Activated CD4-positive, alpha-beta memory T cell treated with anti-CD3 and anti-CD28 coated beads for 36 hours (primary cell): ENCODE results near the gene SPNS3. TPM values are rescaled to one million over a fixed set of nuclear protein-coding genes. Genes with fewer than 3 reads are reported as not detected.

Experiments used
- CTCF ChIA-PET: fragments of 350-600 bp; sonication (Branson Sonifier 250); formaldehyde crosslinking; loops from one replicate; lab custom pipeline; 2021; ENCODE audit warnings: antibody characterized with exemption, inconsistent platforms; lab: Charles Lee
- POLR2A ChIA-PET: fragments of 350-600 bp; sonication (Branson Sonifier 250); formaldehyde crosslinking; loops from one replicate; lab custom pipeline; 2021; ENCODE audit warnings: antibody characterized with exemption; lab: Charles Lee
- DNase-seq: peaks from one replicate; pipeline ENCODE4 v3.0.0-alpha.2; 2020
- H3K27ac Mint-ChIP-seq: one replicate; pipeline ENCODE4 v1.8.0; 2021; ENCODE audit warnings: mixed read lengths
- H3K27me3 Mint-ChIP-seq: one replicate; pipeline ENCODE4 v1.8.0; 2021; ENCODE audit warnings: mixed read lengths
- H3K36me3 Mint-ChIP-seq: one replicate; pipeline ENCODE4 v1.8.0; 2021; ENCODE audit warnings: mixed read lengths
- H3K4me1 Mint-ChIP-seq: one replicate; pipeline ENCODE4 v1.8.0; 2021; ENCODE audit warnings: low read depth, mixed read lengths
- H3K4me3 Mint-ChIP-seq: one replicate; pipeline ENCODE4 v1.8.0; 2021; ENCODE audit warnings: mild to moderate bottlenecking, mixed read lengths
- H3K9me3 Mint-ChIP-seq: one replicate; pipeline ENCODE4 v1.8.0; 2021; ENCODE audit warnings: mixed read lengths
- intact Hi-C: fragments of 100-400 bp; cut with micrococcal nuclease; formaldehyde crosslinking; loops from one replicate; pipeline ENCODE4 v1.15.1; 2023
- total RNA-seq, 2 experiments: library from RNA; stranded (reverse); gene quantifications; one replicate each; pipeline ENCODE4 v1.2.3, GENCODE V29; 2021

SPNS3 gene
- total RNA-seq, 2 experiments from 2014 or later, result 6.6 to 6.7 TPM

DNA sequence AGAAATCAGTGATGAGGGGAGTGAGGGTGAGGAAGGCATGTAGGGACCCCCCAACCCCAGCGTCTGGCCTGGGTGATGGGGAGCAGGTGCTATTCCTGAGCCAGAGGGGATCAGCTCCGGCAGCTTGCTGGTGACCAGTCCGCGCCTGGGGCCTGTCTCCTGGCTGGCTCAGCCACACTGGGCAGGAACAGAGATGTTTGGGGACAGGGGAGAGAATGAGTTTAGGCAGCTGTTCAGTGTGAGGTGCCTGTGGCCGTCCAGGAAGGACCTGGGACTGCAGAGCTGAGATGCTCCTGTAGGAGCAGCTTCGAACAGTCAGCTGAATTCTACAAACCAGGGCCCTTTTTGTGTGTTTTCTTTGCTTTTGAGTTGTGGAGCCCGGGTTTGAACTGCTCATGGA is 41.7 kb downstream of the SPNS3 start:
- intact Hi-C loops, result no loop called here
- no peak overlapping the region for H3K4me3 Mint-ChIP-seq
- ChIA-PET POLR2A (no interaction called here), CTCF (no interaction called here)
- no peaks in the 10 kb centered on the region for H3K36me3 Mint-ChIP-seq
- peaks cover 7% of the 10 kb centered on the region for H3K4me1 Mint-ChIP-seq
- H3K9me3 Mint-ChIP-seq, result no peaks in the 10 kb centered on the region
- H3K27me3 Mint-ChIP-seq, result no peaks in the 10 kb centered on the region
- DNase-seq, result no peak
- no peak overlapping the region for H3K27ac Mint-ChIP-seq

GRCh38 chr17:4476017-4476416 is 42.3 kb downstream of the SPNS3 start:
- H3K27me3 Mint-ChIP-seq, result no peaks in the 10 kb centered on the region
- DNase-seq, result no peak
- no peak overlapping the region for H3K4me3 Mint-ChIP-seq
- peaks cover 11% of the 10 kb centered on the region for H3K4me1 Mint-ChIP-seq
- ChIA-PET POLR2A (no interaction called here), CTCF (no interaction called here)
- H3K9me3 Mint-ChIP-seq, result no peaks in the 10 kb centered on the region
- H3K36me3 Mint-ChIP-seq, result no peaks in the 10 kb centered on the region
- intact Hi-C loops, result no loop called here
- H3K27ac Mint-ChIP-seq, result no peak overlapping the region

GRCh38 chr17:4476511-4477070 is 42.9 kb downstream of the SPNS3 start:
- no peaks in the 10 kb centered on the region for H3K36me3 Mint-ChIP-seq
- intact Hi-C loops, result no loop called here
- POLR2A ChIA-PET, result no interaction called here
- CTCF ChIA-PET, result interaction anchor here (0.8 to 1.4 kb wide), 2 partner anchors 56 to 331 kb away, joined by 3 to 4 read pairs; partner anchors contain the start of gene PLD2
- DNase-seq, result no peak
- H3K27me3 Mint-ChIP-seq, result no peaks in the 10 kb centered on the region
- peaks cover 17% of the 10 kb centered on the region for H3K4me1 Mint-ChIP-seq
- no peak overlapping the region for H3K27ac Mint-ChIP-seq
- no peak overlapping the region for H3K4me3 Mint-ChIP-seq
- H3K9me3 Mint-ChIP-seq, result no peaks in the 10 kb centered on the region

- H3K9me3 Mint-ChIP-seq, result no peaks in the 10 kb centered on the region
- intact Hi-C loops, result no loop called here
- CTCF ChIA-PET, result interaction anchor here (0.8 to 1.4 kb wide), 2 partner anchors 56 to 330 kb away, joined by 3 to 4 read pairs; partner anchors contain the start of gene PLD2
Observed at GRCh38 chr17:4477255-4477791, 43.6 kb downstream of the SPNS3 start.

DNA sequence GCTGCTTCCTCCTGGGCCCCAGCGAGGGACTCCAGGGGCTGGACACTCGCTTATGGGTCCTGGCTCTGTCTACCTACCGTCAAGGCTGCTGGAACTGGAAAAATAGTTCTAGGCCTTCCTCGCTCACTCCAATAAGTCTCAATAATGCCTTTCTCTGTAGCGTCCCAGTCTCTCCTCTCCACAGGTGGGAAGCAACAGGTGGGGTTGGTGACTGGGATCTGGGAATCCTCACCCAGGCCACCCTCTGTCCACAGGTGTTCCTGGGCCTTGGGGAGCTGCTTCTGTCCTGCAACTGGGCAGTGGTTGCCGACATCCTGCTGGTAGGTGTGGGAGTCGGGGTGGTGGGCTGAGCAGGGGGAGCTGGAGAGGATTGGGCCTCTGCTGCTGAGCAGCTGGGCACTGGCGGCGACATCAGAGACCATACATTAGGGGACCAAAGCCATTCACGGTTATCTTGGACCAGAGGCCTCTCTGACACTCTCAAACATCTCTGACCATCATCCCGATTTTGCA is 44.6 kb downstream of the SPNS3 start:
- POLR2A ChIA-PET, result no interaction called here
- intact Hi-C loops, result no loop called here
- peaks cover 28% of the 10 kb centered on the region for H3K4me1 Mint-ChIP-seq
- H3K9me3 Mint-ChIP-seq, result no peaks in the 10 kb centered on the region
- no peaks in the 10 kb centered on the region for H3K36me3 Mint-ChIP-seq
- no peak for DNase-seq
- no peaks in the 10 kb centered on the region for H3K27me3 Mint-ChIP-seq
- CTCF ChIA-PET, result no interaction called here
- H3K27ac Mint-ChIP-seq, result no peak overlapping the region
- H3K4me3 Mint-ChIP-seq, result no peak overlapping the region

More at GRCh38 chr17:4477255-4477791, 43.6 kb downstream of the SPNS3 start:
- Mint-ChIP-seq H3K27me3 (no peaks in the 10 kb centered on the region), H3K36me3 (no peaks in the 10 kb centered on the region), H3K4me3 (no peak overlapping the region), H3K27ac (no peak overlapping the region), H3K4me1 (peaks cover 23% of the 10 kb centered on the region)
- POLR2A ChIA-PET, result no interaction called here
- peak; percentile 55 for DNase-seq

- intact Hi-C loops, result no loop called here
- Mint-ChIP-seq H3K36me3 (no peaks in the 10 kb centered on the region), H3K27me3 (no peaks in the 10 kb centered on the region), H3K4me1 (peaks cover 31% of the 10 kb centered on the region), H3K4me3 (no peak overlapping the region), H3K9me3 (no peaks in the 10 kb centered on the region), H3K27ac (no peak overlapping the region)
- ChIA-PET POLR2A (no interaction called here), CTCF (no interaction called here)
- no peak for DNase-seq
Observed at GRCh38 chr17:4479340-4479981, 45.7 kb downstream of the SPNS3 start.

- no peak for DNase-seq
- peaks cover 37% of the 10 kb centered on the region for H3K4me1 Mint-ChIP-seq
- no peaks in the 10 kb centered on the region for H3K36me3 Mint-ChIP-seq
- no peaks in the 10 kb centered on the region for H3K27me3 Mint-ChIP-seq
- no peak overlapping the region for H3K4me3 Mint-ChIP-seq
- ChIA-PET CTCF (interaction anchor here (1.1 to 1.2 kb wide), 3 partner anchors 8 to 145 kb away, joined by 3 read pairs; no protein-coding TSS in a partner anchor), POLR2A (no interaction called here)
- H3K9me3 Mint-ChIP-seq, result no peaks in the 10 kb centered on the region
- H3K27ac Mint-ChIP-seq, result no peak overlapping the region
- intact Hi-C loops, result no loop called here
Observed at GRCh38 chr17:4479982-4480751, 46.4 kb downstream of the SPNS3 start.

- intact Hi-C loops, result no loop called here
- no peaks in the 10 kb centered on the region for H3K27me3 Mint-ChIP-seq
- POLR2A ChIA-PET, result interaction anchor here (0.5 kb wide), 1 partner anchor 168 kb away, joined by 3 read pairs; no protein-coding TSS in a partner anchor
- peak overlapping the region; percentile 87 for H3K27ac Mint-ChIP-seq
- H3K4me1 Mint-ChIP-seq, result peaks cover 41% of the 10 kb centered on the region
- CTCF ChIA-PET, result interaction anchor here (1.1 to 1.2 kb wide), 3 partner anchors 10 to 144 kb away, joined by 3 read pairs; no protein-coding TSS in a partner anchor
- peak overlapping the region; percentile 53 for H3K4me3 Mint-ChIP-seq
- peak; percentile 69 for DNase-seq
- no peaks in the 10 kb centered on the region for H3K36me3 Mint-ChIP-seq
- no peaks in the 10 kb centered on the region for H3K9me3 Mint-ChIP-seq
Observed at GRCh38 chr17:4480929-4481898, 47.5 kb downstream of the SPNS3 start.

GRCh38 chr17:4482338-4483011 is 48.7 kb downstream of the SPNS3 start:
- DNase-seq, result no peak
- POLR2A ChIA-PET, result no interaction called here
- Mint-ChIP-seq H3K4me3 (no peak overlapping the region), H3K27me3 (no peaks in the 10 kb centered on the region), H3K4me1 (peaks cover 43% of the 10 kb centered on the region), H3K9me3 (no peaks in the 10 kb centered on the region), H3K36me3 (no peaks in the 10 kb centered on the region), H3K27ac (no peak overlapping the region)
- CTCF ChIA-PET, result no interaction called here
- intact Hi-C loops, result no loop called here

DNA sequence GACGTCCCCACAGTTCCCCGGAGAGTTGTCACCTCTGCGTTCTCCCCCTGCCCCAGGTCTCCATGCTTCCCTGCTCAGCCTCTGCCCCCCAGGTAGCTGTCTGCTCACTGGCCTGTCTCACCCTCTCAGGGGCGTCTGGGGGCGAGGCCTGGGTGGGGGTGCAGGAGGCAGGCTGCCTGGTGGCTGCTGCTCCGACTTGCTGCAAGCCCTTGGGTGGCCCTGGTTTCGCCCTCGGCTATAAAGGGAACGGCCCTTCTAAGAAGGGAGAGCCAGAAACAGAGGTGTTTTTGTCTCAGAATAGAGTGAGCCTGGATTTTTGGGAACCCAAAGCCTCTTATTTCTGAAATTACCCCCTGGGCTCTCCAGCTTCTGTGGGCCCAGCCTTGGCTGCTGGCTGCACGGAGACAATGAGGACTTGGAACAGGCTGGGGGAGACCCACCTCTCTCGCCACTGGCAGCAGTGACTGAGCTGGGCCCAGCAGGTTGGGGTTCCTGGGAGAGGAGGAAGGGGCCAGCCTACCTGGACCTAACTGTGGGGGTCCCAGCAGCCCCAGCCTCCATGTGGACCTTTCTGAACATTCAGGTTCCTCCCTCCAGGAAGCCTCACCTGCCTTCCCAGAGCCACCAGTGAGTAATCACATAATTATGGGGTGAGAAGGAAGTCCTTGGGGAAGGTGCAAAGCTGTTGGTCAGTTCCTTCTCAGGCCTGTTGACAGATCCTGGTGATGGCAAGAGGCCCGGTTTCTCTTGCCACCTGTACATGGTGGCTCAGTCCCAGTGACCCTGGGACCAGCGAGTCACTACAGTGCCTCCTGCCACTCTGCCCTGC is 49.5 kb downstream of the SPNS3 start:
- POLR2A ChIA-PET, result no interaction called here
- H3K36me3 Mint-ChIP-seq, result no peaks in the 10 kb centered on the region
- H3K4me3 Mint-ChIP-seq, result no peak overlapping the region
- CTCF ChIA-PET, result no interaction called here
- intact Hi-C loops, result no loop called here
- no peaks in the 10 kb centered on the region for H3K27me3 Mint-ChIP-seq
- no peaks in the 10 kb centered on the region for H3K9me3 Mint-ChIP-seq
- no peak overlapping the region for H3K27ac Mint-ChIP-seq
- no peak for DNase-seq
- H3K4me1 Mint-ChIP-seq, result peaks cover 41% of the 10 kb centered on the region
